Retinal pigment epithelial cell (primary cell): ENCODE measurements around the gene TESK1.
"Not testable (repeated sequence)": the region's sequence is repeated elsewhere in the genome, so short reads cannot be mapped to it uniquely, and the experiment has no call there.

Source experiments
- DNase-seq: peaks from one replicate; pipeline ENCODE4 v3.0.0-alpha.2; 2010; ENCODE audit warnings: low read depth
- H3K4me3 ChIP-seq: 2 replicates; pipeline ENCODE4 v1.5.1; 2011; ENCODE audit warnings: mild to moderate bottlenecking, low read length, control low read depth, moderate library complexity
- TF ChIP-seq, protein P1 (sequence below): conservative IDR thresholded peaks from 2 replicates; pipeline ENCODE4 v1.5.1; 2011; ENCODE audit warnings: low read depth, low read length, control low read depth, inconsistent platforms

The TESK1 gene

DNA sequence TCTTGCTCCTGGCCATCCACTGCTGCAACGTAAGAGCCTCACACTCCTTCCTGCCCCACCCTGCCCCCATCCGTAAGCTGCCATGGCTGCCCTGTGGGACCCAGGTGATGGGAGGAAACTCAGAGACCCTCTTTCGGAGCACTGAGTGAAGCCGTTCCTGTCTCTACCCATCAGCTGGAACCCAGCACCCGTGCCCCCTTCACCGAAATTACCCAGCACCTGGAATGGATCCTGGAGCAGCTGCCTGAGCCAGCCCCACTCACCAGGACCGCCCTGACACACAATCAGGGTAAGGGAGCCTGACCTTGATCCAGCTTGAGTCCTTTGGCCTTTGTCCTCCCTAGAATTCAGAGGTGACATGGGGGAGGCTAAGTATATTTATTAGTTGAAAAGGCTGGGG, 3.2 kb downstream of the TESK1 start:
- no peak overlapping the region for H3K4me3 ChIP-seq
- TF ChIP-seq, protein P1, sequence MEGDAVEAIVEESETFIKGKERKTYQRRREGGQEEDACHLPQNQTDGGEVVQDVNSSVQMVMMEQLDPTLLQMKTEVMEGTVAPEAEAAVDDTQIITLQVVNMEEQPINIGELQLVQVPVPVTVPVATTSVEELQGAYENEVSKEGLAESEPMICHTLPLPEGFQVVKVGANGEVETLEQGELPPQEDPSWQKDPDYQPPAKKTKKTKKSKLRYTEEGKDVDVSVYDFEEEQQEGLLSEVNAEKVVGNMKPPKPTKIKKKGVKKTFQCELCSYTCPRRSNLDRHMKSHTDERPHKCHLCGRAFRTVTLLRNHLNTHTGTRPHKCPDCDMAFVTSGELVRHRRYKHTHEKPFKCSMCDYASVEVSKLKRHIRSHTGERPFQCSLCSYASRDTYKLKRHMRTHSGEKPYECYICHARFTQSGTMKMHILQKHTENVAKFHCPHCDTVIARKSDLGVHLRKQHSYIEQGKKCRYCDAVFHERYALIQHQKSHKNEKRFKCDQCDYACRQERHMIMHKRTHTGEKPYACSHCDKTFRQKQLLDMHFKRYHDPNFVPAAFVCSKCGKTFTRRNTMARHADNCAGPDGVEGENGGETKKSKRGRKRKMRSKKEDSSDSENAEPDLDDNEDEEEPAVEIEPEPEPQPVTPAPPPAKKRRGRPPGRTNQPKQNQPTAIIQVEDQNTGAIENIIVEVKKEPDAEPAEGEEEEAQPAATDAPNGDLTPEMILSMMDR: no peak
- DNase-seq: no peak

DNA sequence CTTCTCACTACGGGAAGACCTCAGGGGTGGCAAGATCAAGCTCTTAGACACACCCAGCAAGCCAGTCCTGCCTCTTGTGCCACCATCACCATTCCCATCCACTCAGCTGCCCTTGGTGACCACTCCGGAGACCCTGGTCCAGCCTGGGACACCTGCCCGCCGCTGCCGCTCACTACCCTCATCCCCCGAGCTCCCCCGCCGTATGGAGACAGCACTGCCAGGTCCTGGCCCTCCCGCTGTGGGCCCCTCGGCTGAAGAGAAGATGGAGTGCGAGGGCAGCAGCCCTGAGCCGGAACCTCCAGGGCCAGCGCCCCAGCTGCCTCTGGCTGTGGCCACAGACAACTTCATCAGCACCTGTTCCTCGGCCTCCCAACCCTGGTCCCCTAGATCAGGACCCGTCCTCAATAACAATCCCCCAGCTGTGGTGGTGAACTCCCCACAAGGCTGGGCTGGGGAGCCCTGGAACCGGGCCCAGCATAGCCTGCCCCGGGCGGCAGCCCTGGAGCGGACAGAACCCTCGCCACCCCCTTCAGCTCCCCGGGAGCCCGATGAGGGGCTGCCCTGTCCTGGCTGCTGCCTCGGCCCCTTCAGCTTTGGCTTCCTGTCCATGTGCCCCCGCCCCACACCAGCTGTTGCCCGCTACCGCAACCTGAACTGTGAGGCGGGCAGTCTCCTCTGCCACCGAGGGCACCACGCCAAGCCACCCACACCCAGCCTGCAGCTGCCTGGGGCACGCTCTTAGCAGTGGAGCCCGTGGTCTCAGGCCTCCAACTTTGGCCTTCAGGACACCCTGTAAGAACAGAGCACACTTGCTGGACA, 4.1 kb downstream of the TESK1 start:
- no peak for DNase-seq
- TF ChIP-seq, protein P1: no peak
- no peak overlapping the region for H3K4me3 ChIP-seq

DNA sequence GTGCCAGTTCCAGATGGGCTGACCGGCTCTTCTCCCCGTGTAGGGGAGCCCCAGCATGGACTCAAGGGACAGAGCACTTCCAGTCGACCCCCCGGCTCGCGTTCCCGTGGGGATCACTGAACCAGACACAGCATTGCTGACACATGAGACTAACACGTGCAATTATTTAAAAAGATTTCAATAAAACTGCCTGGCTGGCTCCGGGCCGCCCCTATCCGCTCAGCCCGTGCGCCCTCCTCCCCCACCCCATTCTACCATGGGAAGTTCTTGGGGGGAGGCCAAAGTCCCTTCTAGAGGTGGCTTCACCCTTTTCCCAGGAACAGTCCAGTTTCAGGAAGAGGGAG, 4.7 kb downstream of the TESK1 start:
- DNase-seq: no peak
- TF ChIP-seq, protein P1: no peak
- no peak overlapping the region for H3K4me3 ChIP-seq

DNA sequence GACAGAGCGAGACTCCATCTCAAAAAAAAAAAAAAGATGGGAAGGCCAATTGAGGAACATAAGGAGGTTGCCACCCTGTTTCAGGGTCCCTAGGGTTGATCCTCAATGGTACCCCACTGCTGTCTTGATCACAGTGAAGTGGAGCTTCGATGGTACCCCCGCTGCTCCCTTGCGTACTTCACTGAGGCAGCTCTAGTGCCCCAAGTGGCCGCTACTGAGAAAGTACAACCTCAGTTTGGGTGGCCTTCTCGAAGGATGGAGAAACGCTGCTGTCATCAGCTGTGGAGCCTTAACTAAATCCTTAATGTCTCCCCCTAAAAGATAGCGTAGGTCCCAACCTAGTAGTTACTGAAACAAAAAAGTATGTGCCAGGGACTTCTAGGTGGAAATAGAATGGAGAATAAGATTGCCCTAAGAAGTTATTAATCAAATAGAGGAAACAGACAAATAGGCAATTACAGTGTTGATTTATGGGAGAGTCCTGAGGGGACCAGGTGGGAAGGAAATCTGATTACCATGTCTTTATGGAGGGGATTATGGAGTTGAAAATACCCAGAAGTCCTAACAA, 6.3 kb downstream of the TESK1 start:
- DNase-seq: no peak
- TF ChIP-seq, protein P1: peak; percentile 81
- H3K4me3 ChIP-seq: no peak overlapping the region

DNA sequence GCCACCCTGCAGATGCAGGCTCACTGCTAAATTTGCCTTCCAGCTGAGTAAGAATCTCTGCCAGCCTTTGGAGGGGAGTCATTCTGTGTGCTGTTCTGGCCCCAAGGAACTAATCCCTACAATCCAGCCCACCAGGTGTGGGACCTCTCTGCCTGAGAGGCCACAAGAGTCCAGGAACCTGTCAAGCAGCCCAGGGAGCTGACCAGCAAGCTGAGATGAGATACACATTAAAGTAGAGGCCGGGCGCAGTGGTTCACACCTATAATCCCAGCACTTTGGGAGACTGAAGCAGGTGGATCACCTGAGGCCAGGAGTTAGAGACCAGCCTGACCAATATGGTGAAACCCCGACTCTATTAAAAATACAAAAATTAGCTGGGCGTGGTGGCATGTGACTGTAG, 7.0 kb downstream of the TESK1 start:
- DNase-seq, H3K4me3 ChIP-seq: not testable (repeated sequence)

DNA sequence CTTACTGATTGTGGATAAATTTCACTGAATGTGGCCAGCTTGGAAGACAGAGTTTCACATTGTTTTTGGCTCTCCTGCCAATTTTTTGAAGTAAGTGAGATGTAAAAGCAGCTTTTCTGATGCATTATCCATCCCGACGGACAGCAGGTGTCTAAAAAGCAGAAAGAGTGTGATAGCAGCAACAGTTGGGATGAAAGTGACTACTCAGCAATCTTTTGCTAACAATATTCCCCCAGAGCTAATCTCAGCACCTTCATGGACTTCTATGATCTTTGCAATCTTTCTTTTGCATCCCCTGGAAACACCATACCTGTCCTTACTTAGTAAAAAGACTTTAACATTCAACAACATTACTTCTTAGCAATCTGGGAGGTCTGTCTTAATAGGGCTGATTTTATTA, 7.8 kb downstream of the TESK1 start:
- DNase-seq: no peak
- H3K4me3 ChIP-seq: no peak overlapping the region
- TF ChIP-seq, protein P1: no peak

DNA sequence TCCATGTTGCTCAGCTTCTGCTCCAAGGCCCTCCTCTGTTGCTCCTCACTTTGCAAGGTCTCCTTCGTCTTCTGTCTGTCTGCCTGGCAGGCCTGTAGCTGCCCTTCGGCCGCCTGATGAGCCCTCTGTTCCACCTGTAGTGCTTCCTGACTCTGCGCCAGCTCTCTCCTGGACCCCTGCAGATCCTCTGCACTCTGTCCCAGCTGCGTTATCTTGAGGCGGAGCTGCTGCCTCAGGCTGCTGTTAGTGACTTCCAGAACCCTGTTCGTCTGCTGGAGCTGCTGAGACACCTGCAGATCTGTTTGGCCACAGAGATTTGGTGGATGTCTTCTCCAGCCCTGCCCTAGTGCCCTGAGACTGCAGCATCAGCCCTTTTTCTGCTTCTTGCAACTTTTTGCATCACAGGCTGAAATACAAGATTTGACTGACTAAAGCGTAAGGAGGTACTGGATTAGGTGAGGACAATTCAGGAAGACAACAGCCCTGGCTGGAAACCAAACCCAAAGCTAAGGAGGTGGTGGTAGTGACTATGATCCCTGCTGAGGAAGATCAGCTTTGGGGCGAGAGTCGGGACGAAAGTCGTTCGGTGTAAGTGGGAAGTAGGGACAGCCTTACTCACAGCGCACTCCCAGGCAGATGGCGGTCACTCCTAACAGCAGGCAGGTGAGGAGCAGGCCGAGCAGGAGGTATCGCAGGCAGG, 11.1 kb downstream of the TESK1 start:
- no peak for DNase-seq
- TF ChIP-seq, protein P1: no peak
- no peak overlapping the region for H3K4me3 ChIP-seq
